22Rv1 (cell line): ENCODE data around the gene ASTN2.

Experiments
- CTCF ChIP-seq: fragments of 450-650 bp; IDR thresholded peaks from 2 replicates; pipeline ENCODE4 v1.5.1; 2017; ENCODE audit warnings: mild to moderate bottlenecking
- ZFX ChIP-seq: fragments of 450-650 bp; IDR thresholded peaks from 2 replicates; pipeline ENCODE4 v1.6.1; 2017; ENCODE audit warnings: antibody characterized with exemption, borderline replicate concordance

DNA sequence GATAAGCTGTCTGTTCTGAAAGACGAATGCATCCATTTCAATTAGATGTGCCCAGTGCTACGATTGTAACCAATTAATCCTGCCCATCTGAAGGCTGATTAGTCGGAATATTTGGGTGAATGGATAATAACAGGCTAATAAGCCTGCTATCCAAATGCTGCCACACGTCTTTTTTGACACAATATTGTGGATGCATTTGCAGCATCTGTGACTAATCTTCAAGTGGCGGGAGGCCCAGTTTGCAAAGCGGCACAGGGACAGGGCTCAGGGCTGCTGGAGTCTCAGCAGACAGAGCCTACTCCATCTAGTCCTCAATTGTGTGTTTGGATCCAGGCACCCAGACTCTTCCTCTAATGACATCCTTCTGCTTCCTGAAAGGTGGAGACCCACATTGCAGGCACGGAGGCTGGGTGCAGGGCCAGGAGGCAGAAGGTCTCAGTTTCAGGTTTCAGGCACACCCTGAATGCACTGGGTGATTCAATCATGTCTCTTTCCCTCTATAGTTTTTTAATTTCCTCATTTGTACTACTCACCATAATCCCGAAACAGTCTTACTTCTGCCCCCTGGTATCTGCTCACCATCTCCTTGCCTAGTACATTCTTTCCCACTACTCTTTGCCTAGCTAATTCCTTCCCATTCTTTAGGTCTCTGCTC, 169.6 kb downstream of the ASTN2 start:
- no peak for TF ChIP-seq CTCF
- TF ChIP-seq ZFX: no peak
